Activated T-helper 1 cell treated with Interleukin-2 at 50 U/mL for 16 hours (primary cell): ENCODE measurements around the gene DCC.

Experiments used
- DNase-seq: peaks from one replicate; pipeline ENCODE4 v3.0.0-alpha.2; 2020; ENCODE audit warnings: low read depth

The DCC gene, protein sequence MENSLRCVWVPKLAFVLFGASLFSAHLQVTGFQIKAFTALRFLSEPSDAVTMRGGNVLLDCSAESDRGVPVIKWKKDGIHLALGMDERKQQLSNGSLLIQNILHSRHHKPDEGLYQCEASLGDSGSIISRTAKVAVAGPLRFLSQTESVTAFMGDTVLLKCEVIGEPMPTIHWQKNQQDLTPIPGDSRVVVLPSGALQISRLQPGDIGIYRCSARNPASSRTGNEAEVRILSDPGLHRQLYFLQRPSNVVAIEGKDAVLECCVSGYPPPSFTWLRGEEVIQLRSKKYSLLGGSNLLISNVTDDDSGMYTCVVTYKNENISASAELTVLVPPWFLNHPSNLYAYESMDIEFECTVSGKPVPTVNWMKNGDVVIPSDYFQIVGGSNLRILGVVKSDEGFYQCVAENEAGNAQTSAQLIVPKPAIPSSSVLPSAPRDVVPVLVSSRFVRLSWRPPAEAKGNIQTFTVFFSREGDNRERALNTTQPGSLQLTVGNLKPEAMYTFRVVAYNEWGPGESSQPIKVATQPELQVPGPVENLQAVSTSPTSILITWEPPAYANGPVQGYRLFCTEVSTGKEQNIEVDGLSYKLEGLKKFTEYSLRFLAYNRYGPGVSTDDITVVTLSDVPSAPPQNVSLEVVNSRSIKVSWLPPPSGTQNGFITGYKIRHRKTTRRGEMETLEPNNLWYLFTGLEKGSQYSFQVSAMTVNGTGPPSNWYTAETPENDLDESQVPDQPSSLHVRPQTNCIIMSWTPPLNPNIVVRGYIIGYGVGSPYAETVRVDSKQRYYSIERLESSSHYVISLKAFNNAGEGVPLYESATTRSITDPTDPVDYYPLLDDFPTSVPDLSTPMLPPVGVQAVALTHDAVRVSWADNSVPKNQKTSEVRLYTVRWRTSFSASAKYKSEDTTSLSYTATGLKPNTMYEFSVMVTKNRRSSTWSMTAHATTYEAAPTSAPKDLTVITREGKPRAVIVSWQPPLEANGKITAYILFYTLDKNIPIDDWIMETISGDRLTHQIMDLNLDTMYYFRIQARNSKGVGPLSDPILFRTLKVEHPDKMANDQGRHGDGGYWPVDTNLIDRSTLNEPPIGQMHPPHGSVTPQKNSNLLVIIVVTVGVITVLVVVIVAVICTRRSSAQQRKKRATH (N-terminal part only)

DNA sequence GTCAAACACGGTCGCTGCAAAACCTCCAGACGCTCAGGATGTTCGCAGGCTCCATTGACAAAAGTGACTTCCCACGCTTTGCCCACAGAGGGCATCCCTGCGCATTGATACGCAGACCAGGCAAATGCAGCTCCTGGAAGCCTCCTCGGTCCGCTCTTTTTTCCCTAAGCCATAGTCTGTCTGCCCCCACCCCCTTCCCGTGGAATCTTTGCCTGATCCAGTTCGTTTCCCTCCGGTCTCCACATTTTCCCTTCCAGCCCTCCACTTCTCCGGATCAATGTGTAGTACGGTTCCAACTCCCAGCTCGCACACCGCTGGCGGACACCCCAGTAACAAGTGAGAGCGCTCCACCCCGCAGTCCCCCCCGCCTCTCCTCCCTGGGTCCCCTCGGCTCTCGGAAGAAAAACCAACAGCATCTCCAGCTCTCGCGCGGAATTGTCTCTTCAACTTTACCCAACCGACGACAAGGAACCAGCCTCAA lies at the start of gene DCC:
TSS of gene DCC (plus strand) at position 307 of the 481 bp plus-strand sequence. CDS start 591 bp downstream, outside the sequence.
- DNase-seq = no peak

DNA sequence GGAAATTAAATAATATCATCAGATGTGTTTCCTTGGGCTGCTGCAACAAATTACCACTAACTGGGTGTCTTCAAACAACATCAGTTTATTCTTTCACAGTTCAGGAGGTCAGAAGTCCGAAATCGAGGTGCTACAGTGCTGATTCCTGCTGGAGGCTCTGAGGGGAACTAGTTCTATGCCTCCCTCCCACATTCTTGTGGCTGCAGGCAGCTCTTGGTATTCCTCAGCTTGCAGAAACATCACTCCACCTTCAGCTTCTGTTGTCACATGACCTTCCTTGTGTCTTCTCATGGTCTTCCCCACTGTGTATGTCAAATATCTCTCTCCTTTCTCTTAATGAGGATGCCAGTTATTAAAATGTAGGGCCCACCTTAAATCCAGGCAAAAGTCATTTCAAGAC lies 29.3 kb upstream of the DCC start:
- DNase-seq = no peak

DNA sequence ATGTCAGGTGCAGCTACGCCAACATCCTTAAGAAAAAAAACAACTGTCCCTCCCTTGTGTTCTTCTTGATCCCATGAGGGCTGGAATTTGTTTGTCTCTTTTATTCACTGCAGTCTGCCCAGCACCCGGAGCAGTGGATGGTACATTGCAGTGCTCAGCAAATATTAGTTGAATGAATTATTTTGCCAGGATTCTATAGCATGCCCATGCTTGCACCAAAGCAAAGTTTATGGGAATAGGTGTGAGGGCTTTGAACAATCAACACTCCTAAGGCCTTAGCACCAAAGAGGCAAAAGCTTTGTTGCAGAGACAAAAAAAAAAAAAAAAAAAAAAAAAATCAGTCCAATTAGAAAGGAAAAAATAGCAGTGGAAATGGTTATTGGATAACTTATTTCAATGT lies 28.7 kb upstream of the DCC start:
- no peak for DNase-seq

DNA sequence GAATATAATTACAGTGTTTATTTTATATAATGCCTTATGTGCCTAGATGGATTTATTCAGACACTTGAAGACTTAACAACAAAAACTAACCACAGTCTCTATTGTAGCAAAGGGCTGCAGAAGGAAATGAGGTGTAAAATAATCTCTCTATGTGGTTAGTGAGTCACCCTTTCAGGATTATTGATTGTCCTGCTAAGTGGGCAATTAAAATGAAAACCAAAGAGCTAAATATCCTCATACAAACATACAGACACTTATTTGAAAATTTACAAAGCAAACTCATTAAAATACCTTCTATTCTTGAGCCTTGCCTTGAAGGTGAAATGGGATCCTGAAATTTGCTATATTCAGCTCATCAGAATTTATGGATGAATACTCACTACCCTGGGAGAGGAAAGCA lies 27.7 kb upstream of the DCC start:
- DNase-seq = no peak

DNA sequence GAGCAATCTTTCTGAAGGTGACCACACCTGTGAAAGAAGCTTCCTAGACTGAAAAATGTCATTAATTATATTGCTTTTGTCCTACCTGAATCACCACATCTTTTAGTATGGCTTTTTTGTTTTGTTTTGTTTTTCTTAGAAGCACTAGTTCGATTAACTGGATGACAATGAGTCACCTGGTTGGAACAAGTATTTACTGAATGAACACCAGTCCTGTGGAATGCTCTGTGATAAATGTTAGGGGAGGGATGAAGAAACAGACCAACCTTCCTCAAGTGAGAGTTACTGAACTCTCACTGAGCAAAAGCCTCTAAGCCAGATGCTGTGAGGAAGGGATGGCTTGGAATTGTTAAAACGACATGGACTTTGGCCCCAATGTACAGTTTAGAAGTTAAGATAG lies 26.8 kb upstream of the DCC start:
- no peak for DNase-seq

DNA sequence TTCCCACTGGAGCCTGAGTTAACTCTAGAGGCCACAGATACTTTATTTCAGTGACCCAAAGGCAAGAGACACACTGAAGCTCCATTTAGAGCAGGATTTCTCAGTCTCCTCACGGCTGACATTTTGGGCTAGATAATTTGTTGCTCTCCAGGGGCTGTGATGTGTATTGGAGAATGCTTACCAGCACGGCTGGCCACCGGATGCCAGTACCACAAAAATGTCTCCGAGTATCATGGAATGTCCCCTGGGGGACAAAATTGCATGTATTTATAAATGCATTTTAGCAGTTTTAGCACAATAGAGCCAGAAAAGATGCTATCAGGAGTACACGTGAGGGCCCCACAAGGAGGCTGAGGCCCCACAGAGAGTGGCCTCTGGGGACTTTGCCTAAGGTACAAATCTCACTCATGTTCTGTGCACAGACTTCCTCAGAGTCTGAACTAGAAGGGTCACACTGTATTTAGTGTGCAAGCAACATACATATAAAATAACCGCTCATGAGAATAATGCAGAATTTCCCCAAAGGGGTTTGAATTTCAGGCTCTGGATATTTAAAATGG lies 20.5 kb upstream of the DCC start:
- DNase-seq = no peak

DNA sequence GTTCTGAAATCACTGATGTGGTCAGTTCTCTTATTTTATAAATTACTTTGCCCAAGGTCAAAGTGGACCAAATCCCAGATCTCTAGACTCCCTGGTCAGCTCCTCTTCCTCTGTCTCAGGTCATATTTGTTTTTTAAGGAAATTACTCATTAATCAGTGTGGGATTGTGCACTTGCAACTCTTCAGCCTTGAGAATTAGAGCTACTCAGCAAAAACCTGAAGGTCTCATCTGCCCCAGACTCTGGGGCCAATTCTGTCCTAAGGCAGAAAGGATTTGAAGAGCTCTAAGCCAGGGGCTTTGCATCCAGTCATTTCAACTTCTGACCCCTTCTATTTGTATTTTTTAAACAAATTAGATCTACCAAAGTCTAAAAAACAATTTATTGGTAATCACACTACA lies 17.7 kb upstream of the DCC start:
- DNase-seq = no peak

DNA sequence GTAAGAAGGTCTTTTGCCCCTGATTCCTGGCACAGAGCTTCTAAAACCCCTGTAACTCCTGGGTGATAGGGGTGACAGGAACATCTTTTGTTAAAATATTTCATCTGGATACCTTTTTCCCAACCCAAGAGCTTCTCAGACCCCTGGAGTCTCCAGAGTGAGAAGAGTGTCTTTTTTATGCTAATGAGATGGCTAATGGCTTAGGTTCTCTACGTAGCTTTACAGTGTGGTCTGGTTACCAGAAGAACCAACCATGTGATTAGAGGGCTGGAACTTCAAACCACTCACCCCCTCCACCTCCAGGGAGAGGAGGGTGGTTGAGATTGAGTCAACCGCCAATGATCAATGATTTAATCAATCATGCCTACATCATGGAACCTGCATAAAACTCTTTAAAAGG lies 16.2 kb upstream of the DCC start:
- DNase-seq = no peak

DNA sequence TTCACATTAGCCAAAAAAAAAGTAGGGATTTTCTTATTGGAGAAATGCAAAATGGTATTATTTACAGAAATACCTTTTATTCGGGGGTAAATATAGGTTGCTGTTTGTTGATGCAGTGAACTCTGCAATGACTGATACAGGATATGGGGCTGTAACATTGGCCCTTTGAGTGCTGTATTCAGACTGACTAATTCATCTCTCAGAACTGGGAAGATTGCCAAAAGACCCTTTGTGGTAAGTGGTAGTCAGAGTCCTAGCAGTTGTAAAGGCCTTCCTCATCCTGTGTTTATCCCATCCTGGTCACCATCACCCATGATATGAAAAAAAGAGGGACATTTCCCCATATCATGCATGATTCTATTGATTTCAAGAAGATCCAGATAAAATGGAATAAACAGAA lies 14.0 kb upstream of the DCC start:
- DNase-seq = no peak

DNA sequence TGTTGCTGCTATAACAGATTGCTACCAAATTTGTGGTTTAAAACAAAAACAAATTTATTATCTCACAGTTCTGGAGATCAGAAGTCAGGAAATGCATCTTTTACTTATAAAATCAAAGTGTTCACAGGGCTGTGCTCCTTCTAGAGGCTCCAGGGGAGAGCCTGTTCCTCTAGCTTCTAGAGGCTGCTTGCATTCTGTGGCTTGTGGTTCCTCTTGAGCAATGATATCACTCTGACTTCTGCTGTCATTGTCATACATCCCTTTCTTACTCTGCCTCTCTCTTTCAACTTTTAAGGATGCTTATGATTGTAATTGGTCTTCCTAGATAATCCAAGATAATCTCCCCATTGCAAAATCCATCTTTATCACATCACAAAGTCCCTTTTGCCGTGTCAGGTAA lies 6.1 kb upstream of the DCC start:
- no peak for DNase-seq

DNA sequence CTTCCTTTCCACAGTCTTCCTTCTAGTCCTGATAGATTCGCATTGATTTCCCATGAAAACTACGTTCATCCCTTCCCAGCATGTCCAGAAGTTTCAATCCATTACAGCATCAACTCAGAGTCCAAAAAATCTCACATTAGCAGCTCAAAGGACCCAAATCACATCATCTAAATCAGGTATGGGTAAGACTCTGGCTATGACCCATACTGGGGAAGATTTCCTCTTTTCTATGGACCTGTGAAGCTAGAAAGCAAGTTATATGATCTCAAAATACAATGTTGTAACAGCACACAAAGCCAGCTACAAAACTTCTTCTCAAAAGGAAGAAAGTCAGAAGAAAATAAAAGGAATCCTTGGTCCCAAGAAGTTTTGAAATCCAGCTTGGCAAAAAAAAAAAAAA lies 5.7 kb upstream of the DCC start:
- no peak for DNase-seq

DNA sequence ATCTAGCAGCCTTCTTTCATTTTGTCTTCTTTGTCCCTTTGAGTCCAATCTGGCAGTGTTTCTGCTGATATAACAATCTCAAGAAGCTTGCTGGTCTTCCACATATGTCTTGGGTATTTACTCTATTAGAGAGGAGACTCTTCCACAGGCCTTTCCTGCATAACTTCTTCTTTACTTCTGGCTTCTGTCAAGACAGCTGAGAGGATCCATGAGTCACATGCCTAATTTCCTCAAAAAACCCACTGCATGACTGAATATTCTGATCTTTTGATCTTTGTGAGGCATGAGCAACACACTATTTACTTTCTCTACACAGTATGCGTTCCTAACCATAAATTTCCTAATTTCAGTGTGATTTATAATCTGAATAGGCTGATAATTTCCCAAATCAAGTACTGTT lies 5.1 kb upstream of the DCC start:
- DNase-seq = no peak

DNA sequence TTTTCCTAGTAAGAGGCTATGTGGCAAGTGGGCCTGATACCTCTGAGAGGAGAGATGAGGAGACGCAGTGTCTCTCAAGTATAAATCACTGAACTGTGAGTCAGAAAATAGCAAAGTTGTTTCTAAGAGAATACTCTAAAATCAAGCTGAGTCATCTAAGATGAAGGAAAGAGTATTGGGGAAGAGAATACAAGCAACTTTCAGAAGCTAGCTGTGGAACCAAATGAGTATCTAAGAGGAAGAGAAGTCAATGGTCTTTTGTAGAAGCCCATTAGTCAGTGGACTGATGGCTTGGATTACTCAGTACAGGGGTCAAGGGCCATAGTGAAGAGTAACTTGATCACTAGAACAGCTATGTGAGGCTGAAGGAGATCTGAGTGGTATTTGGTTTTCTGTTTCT lies 2.7 kb upstream of the DCC start:
- DNase-seq = no peak

DNA sequence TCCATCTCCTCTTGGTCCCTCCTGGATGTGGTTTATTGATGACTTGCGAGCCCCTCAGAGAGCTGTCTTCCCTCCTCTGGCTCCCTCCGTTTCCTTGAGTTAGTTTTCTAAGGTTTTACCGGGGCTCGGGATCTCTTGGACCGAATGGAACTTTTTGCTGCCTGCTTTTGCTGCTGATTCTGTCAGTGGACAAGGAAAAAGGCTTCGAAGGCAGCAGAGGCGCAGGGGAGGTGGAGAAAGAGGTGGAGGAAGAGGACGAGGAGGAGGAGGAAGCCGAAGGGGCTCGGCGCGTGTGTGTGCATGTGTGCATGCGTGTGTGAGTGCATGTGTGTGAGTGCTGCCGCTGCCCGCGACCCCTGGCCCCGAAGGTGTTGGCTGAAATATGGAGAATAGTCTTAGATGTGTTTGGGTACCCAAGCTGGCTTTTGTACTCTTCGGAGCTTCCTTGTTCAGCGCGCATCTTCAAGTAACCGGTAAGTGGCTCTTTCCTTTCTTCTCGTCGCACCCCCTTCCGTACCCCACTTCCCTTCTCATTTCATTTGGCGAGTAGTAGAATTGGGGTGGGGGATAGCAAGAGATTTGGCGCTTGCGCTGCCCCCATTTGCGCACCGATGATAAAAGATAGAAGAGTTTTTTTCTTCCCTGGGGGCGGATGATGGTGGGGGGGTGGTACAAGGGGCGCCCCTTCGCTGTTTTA lies 557 bp downstream of the DCC start:
- DNase-seq = no peak

DNA sequence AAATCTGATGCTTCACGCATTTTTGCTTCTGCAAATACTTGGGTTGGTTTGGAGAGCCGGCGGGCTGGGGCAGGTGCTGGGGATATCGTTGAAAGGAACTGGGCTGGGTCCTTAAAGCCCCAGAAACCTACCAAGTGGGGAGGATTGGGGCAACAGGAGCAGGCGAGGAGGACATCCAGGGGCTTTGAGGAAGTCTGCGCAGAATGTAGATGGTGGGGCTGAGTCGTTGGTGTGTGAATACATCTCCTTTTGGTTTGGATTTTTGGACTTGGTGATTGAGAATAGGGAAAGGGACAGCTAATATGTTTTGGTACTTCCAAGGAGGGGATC lies 1.1 kb downstream of the DCC start:
- DNase-seq = no peak

DNA sequence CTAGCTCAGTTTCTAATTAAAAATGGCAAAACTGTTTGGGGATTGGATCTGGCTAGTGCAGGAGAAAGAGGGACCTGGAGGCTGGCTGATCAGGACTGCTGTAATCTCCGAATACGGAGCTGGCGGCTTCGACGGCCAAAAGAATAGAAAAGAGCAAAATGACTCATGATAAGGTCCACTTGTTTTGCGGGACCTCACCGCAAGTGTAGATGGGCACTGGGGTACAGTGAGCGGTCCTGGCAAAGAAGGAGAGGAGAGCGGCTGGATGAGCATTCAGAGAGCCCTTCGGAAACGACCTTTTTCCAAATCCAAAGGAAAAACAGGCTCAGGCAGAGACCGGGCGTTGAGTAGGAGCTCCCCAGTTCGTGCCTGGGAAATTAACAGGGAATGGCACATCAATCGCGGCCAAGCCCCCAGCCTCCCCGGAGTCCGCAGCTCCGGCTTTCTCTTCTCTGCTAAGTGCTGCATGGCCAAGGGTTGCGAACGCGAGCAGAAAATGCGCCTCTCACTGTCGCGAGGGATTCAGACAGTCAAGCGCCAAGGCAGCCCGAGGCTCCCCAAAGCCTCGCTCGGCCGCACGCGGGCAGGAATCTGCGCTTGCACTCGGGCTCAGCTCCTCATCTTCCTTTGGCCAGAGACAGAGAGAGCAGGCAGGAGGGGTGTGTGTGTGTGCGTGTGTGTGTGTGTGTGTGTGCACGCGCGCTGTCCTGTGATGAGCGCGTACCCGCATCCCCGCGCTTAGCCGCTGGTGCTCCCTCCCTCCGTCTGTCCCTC lies 1.8 kb downstream of the DCC start:
- no peak for DNase-seq

DNA sequence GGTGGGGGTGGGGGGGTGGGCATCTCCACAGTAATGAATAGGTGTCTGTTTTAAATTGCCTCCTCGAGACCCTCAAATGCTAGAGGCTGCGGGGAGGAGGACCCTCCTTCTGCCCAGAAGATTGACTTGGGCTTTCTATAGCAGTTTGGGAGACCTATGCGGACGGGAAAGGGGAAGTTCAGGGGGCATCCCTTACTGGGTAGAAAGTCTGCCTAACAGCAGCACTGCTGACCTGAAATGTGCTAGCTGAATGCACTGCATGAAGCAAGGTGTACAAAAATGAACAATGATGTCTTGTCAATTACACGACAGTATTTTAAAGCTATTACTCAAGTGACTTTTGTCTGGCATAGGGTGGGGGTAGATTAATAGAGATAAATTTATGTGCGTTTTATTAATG lies 2.5 kb downstream of the DCC start:
- no peak for DNase-seq

DNA sequence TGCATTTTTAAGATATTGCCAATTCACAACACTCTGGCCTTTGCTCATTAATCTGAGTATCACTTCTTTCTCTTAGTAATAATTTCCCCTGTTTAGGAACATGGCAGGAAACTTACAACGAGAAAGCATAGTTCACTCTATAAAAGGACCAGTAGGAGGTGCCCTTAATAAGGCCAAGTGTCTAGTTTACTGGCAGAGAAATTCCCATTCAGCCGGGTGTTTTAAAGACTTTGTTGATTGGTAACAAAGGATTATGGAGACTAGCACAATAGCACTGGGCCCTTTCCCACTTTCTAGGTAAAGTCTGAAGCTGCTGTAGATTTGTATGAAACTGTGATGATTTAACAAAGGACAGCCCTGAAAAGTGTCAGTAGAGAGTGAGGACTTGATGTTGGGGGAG lies 3.1 kb downstream of the DCC start:
- no peak for DNase-seq

DNA sequence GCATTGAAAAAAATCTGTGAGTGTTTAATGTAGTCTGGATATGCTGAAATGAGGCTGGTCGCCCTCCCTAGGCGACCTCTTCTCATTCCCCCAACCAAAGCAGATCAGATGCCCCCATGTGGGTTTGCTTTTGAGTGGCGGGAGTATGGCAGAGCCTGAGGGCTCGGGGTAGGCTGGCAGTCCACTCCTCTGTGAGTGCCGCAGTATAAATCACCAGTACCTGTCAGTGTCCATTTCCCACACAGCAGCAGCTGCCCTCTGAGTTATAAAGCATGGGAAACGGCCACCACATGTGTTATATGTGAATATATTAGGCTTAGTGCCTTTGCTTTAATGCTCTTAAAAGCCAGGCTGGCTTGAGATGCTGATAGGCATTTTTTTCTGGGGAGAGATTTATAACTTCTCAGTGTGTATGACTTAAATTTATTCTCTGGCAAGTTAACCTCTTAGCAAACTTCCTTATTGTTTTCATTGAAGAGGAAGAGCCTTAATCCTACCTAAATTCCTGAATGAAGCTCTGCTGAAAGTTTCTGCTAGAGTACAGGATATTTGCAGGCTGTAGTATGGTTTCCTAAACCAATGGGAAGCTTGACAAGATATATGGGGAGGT lies 3.8 kb downstream of the DCC start:
- no peak for DNase-seq

DNA sequence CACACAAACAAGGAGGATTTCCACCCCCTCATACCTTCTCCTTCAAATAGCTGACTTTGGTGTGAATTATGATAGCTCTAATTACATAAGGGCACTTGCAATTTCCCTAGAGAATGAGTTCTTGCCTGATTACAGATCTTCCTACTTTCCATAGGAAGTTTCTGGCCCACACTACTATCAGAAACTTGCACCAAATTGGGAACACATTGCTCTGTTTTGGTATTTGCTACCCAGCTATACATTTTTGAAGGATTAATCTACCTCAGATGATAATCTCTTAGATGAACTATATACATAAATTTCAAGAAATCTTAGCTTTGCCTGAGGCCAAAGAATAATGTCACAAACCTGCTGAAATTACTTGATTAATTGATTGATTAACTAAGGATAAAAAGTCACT lies 4.9 kb downstream of the DCC start:
- no peak for DNase-seq

DNA sequence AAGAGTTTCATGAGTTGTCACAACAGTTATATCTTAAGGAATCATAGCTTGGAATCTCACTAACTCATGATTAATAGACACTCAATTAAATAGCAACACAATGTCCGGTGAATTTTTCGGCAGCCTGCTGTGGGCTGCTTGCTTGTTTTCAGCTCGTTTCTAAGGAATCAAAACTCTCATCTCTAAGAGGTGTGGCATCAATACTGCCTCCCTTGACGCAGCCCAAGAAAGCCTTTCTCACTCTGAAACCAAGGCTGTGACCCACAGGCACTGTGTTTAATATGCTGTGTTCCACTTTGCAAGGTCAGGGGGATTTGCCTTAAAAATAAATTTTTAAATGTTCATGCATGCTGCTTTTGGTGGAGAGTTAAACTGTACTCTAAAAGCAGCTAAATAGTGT lies 5.4 kb downstream of the DCC start:
- no peak for DNase-seq
